NCI-H748 treated with DMSO at 0.1 percent for 48 hours (cell line): Measurements from ENCODE around the gene SH3D19.

ENCODE experiments used
- DNase-seq: peaks from one replicate; lab custom pipeline; 2025; lab: John Stamatoyannopoulos, UW

The SH3D19 gene

GRCh38 chr4:151231915-151232595, 93.3 kb downstream of the SH3D19 start:
- DNase-seq, result no peak

GRCh38 chr4:151228189-151229119, 97.0 kb downstream of the SH3D19 start:
- no peak for DNase-seq

GRCh38 chr4:151227731-151228130, 97.7 kb downstream of the SH3D19 start:
- no peak for DNase-seq

GRCh38 chr4:151227172-151227571, 98.2 kb downstream of the SH3D19 start:
- DNase-seq, result no peak

GRCh38 chr4:151226004-151226932, 99.1 kb downstream of the SH3D19 start:
- DNase-seq, result no peak

- no peak for DNase-seq
Observed at GRCh38 chr4:151223465-151223864, 101.9 kb downstream of the SH3D19 start.

GRCh38 chr4:151219948-151220347, 105.5 kb downstream of the SH3D19 start:
- no peak for DNase-seq

GRCh38 chr4:151219091-151219490, 106.3 kb downstream of the SH3D19 start:
- DNase-seq, result no peak

GRCh38 chr4:151218343-151218742, 107.1 kb downstream of the SH3D19 start:
- no peak for DNase-seq

- DNase-seq, result no peak
Observed at GRCh38 chr4:151217326-151217725, 108.1 kb downstream of the SH3D19 start.

- no peak for DNase-seq
Observed at GRCh38 chr4:151215295-151215694, 110.1 kb downstream of the SH3D19 start.

- no peak for DNase-seq
Observed at GRCh38 chr4:151207868-151208267, 117.5 kb downstream of the SH3D19 start.

- DNase-seq, result no peak
Observed at GRCh38 chr4:151207186-151207585, 118.2 kb downstream of the SH3D19 start.

GRCh38 chr4:151206241-151207005, 119.0 kb downstream of the SH3D19 start:
- no peak for DNase-seq

- no peak for DNase-seq
Observed at GRCh38 chr4:151205722-151206121, 119.7 kb downstream of the SH3D19 start.

- no peak for DNase-seq
Observed at GRCh38 chr4:151204925-151205524, 120.4 kb downstream of the SH3D19 start.

- no peak for DNase-seq
Observed at GRCh38 chr4:151202851-151203455, 122.5 kb downstream of the SH3D19 start.

GRCh38 chr4:151202381-151202780, 123.0 kb downstream of the SH3D19 start:
- DNase-seq, result no peak

- no peak for DNase-seq
Observed at GRCh38 chr4:151199319-151200190, 125.8 kb downstream of the SH3D19 start.
